Activated CD4-positive, alpha-beta memory T cell treated with anti-CD3 and anti-CD28 coated beads for 36 hours (primary cell): Measurements from ENCODE around the gene ZNF514. TPM values are rescaled to one million over a fixed set of nuclear protein-coding genes. Genes with fewer than 3 reads are reported as not detected.
A peak's percentile ranks its signal among the peaks of the same experiment; 100 is the strongest.
"Not testable (repeated sequence)": the region's sequence is repeated elsewhere in the genome, so short reads cannot be mapped to it uniquely, and the experiment has no call there.

Experiments
- CTCF ChIA-PET: fragments of 350-600 bp; sonication (Branson Sonifier 250); formaldehyde crosslinking; loops from one replicate; lab custom pipeline; 2021; ENCODE audit warnings: antibody characterized with exemption, inconsistent platforms; lab: Charles Lee
- POLR2A ChIA-PET: fragments of 350-600 bp; sonication (Branson Sonifier 250); formaldehyde crosslinking; loops from one replicate; lab custom pipeline; 2021; ENCODE audit warnings: antibody characterized with exemption; lab: Charles Lee
- DNase-seq: peaks from one replicate; pipeline ENCODE4 v3.0.0-alpha.2; 2020
- H3K27ac Mint-ChIP-seq: one replicate; pipeline ENCODE4 v1.8.0; 2021; ENCODE audit warnings: mixed read lengths
- H3K27me3 Mint-ChIP-seq: one replicate; pipeline ENCODE4 v1.8.0; 2021; ENCODE audit warnings: mixed read lengths
- H3K36me3 Mint-ChIP-seq: one replicate; pipeline ENCODE4 v1.8.0; 2021; ENCODE audit warnings: mixed read lengths
- H3K4me1 Mint-ChIP-seq: one replicate; pipeline ENCODE4 v1.8.0; 2021; ENCODE audit warnings: low read depth, mixed read lengths
- H3K4me3 Mint-ChIP-seq: one replicate; pipeline ENCODE4 v1.8.0; 2021; ENCODE audit warnings: mild to moderate bottlenecking, mixed read lengths
- H3K9me3 Mint-ChIP-seq: one replicate; pipeline ENCODE4 v1.8.0; 2021; ENCODE audit warnings: mixed read lengths
- intact Hi-C: fragments of 100-400 bp; cut with micrococcal nuclease; formaldehyde crosslinking; loops from one replicate; pipeline ENCODE4 v1.15.1; 2023
- total RNA-seq, 2 experiments: library from RNA; stranded (reverse); gene quantifications; one replicate each; pipeline ENCODE4 v1.2.3, GENCODE V29; 2021

ZNF514 gene
- total RNA-seq: 10 to 100 TPM; 10.8 to 11.6 TPM

DNA sequence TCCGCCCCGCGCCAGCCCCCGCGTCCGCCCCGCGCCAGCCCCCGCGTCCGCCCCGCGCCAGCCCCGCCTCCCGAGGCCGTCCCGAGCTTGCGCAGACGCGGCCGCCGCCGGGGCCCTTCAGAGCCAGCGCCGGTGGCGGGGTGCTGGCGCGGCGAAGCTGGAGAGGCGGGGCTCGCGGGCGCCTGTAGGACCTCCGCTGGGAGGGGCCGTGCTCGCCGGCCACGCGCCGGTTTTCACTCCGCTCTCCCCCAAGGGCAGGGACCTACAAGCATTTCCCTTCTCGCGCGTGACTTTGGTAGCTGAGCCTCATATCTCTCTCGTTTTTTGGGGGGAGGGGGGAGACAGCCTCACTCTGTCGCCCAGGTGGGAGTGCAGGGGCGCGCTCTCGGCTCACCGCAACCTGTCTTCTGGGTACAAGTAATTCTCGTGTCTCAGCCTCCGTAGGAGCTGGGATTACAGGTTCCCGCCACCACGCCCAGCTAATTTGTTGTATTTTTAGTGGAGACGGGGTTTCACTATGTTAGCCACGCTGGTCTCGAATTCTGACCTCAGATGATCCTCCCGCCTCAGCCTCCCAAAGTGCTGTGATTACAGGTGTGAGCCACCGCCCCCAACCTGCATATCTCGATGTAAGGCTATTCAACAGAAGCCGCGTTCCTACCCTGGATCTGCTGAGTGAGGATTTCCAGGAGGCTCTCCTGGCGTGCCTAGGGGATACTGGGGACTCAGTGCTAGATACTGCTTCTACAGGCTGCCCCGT is at the start of gene ZNF514:
Gene ZNF514, minus strand, starts transcription at position 159 of the 760 bp plus-strand sequence. CDS start 6,595 bp downstream, outside the sequence.
- Mint-ChIP-seq H3K27ac (peak within 1 kb of the TSS; percentile 62), H3K27me3 (no peaks in the 10 kb centered on the region), H3K9me3 (peaks cover 16% of the 10 kb centered on the region), H3K4me3 (peak within 1 kb of the TSS; percentile 82), H3K36me3 (peaks cover 21% of the 10 kb centered on the region), H3K4me1 (peaks cover 20% of the 10 kb centered on the region)
- intact Hi-C loops: loop anchor here (1.0 to 2.0 kb wide), 2 partner anchors 38 to 83 kb away; no protein-coding TSS in a partner anchor
- POLR2A ChIA-PET: interaction anchor here (1.0 kb wide), 1 partner anchor 39 kb away, joined by 4 read pairs; no protein-coding TSS in a partner anchor
- CTCF ChIA-PET: interaction anchor here (1.2 to 1.4 kb wide), 3 partner anchors 38 to 83 kb away, joined by 3 to 9 read pairs (median 4); partner anchors contain the start of gene MRPS5
- peak; percentile 76 for DNase-seq

DNA sequence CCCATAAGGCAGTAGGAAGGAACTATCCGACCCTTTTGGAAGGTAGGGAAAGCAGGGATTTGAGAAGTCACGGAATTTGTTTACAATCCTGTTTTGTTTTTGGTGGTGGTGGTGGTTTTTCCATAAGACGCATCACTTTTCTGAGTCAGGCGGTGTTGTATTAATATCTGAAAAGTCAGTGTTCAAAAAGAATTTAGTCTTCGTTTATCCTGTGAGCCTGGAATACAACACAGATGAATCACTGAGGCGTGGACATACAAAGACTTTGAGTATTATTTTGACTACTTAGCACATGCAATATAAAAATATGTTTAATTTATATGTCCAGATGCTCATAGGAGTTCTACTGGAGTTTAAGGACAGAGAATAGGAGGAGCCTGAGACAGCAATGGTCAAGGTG is 48.5 kb upstream of the ZNF514 start:
- H3K27ac Mint-ChIP-seq: no peak overlapping the region
- ChIA-PET POLR2A (no interaction called here), CTCF (no interaction called here)
- intact Hi-C loops: no loop called here
- no peak for DNase-seq
- peaks cover 37% of the 10 kb centered on the region for H3K9me3 Mint-ChIP-seq
- H3K27me3 Mint-ChIP-seq: no peaks in the 10 kb centered on the region
- peaks cover 15% of the 10 kb centered on the region for H3K4me1 Mint-ChIP-seq
- peaks cover 41% of the 10 kb centered on the region for H3K36me3 Mint-ChIP-seq
- H3K4me3 Mint-ChIP-seq: peak overlapping the region; percentile 89

DNA sequence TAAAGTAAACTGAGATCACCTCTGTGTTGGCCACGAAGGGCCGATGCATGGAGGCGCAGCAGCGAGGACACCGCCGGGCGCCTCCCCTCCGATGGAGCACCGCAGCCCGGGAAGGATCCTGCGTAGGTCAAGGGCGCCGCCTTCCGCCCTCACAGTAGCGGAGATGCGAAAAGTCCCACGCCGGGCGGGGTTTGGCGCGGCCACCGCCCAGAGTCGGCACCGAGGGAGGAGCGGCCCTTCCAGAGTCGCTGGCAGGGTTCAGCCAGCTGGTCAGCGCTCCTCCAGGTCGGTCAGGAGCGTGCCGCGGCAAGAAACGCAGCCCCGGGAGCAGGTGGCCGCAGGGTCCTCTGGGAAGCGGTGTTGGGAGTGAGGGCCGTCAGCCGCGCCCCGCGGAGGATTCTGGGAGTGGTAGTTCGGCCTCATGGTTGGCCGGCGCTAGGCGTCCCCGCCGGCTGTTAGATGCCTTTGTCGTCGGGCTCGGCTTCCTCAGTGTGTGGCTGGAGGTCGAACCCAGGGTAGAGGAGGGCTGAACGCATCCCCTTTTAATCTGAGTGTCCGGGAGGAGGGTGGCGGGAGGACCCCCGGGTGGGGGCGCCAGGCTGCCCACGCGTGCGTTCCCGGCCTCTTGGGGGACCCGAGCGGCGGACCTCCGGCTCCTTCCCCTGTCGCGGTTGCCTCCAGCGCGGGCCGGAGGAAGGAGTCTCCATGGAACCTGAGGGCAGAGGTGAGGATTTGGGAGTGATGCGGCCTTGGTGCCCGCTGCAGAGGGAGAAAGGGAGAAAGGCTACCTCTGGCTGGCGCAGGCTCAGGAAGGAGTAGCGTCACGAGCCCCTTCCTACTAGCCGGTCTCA is 47.7 kb upstream of the ZNF514 start, which contains the start of gene ZNF892:
Gene ZNF892, plus strand, starts transcription at position 411 of the 851 bp plus-strand sequence. Its CDS starts 295 bp downstream, at position 706.
- CTCF ChIA-PET: no interaction called here
- peak within 1 kb of the TSS; percentile 89 for H3K4me3 Mint-ChIP-seq
- peak; percentile 88 for DNase-seq
- H3K27me3 Mint-ChIP-seq: no peaks in the 10 kb centered on the region
- POLR2A ChIA-PET: no interaction called here
- H3K36me3 Mint-ChIP-seq: peaks cover 33% of the 10 kb centered on the region
- peaks cover 30% of the 10 kb centered on the region for H3K9me3 Mint-ChIP-seq
- intact Hi-C loops: loop anchor here (1.0 to 2.0 kb wide), 5 partner anchors 15 to 185 kb away; partner anchors contain the start of gene ZNF2
- peaks cover 15% of the 10 kb centered on the region for H3K4me1 Mint-ChIP-seq
- H3K27ac Mint-ChIP-seq: peak within 1 kb of the TSS; percentile 30

DNA sequence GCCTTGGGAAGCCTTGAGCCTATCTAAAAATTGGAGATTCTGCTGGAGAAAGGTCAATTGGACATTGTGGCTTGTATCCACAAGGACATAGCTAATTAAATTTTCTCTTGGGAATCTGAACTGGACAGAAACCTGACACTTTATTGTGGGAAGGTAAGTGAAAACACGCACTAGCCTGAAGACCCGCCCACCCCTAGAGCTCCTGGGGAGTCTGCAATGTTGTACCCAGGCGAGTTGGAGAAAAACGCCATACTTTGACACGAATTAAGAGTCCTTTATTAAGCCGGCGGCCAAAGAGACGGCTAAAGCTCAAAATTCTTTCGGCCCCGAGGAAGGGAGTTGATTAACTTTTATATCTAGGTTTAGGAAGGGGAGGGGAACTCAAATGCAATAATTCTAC is 46.4 kb upstream of the ZNF514 start:
- no peaks in the 10 kb centered on the region for H3K27me3 Mint-ChIP-seq
- no peak for DNase-seq
- ChIA-PET POLR2A (no interaction called here), CTCF (interaction anchor here (1.8 kb wide), 1 partner anchor 184 kb away, joined by 6 read pairs; no protein-coding TSS in a partner anchor)
- peaks cover 15% of the 10 kb centered on the region for H3K4me1 Mint-ChIP-seq
- no peak overlapping the region for H3K27ac Mint-ChIP-seq
- intact Hi-C loops: loop anchor here (2.0 kb wide), 3 partner anchors 13 to 183 kb away; no protein-coding TSS in a partner anchor
- H3K9me3 Mint-ChIP-seq: peaks cover 20% of the 10 kb centered on the region
- peaks cover 21% of the 10 kb centered on the region for H3K36me3 Mint-ChIP-seq
- H3K4me3 Mint-ChIP-seq: peak overlapping the region; percentile 89

DNA sequence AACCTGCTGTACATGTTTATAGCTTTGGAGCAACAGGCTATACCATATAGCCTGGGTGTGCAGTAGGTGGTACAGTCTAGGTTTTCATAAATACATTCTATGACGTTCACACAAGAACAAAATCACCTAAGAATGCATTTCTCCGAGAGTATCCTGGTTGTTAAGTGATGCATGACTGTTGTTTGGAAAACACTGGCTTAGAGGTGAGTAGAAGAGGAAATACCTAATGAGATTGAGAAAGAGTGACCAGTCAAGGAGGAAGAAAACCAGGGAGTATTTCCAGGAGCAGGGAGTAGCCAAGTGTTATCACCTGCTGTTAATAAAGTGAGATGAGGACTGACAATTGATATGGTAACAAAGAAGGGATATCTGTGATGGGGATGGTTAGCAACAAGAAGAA is 44.7 kb upstream of the ZNF514 start:
- H3K9me3 Mint-ChIP-seq: peaks cover 8% of the 10 kb centered on the region
- DNase-seq: no peak
- H3K27me3 Mint-ChIP-seq: no peaks in the 10 kb centered on the region
- H3K27ac Mint-ChIP-seq: no peak overlapping the region
- CTCF ChIA-PET: interaction anchor here (1.8 kb wide), 1 partner anchor 182 kb away, joined by 6 read pairs; no protein-coding TSS in a partner anchor
- H3K4me3 Mint-ChIP-seq: no peak overlapping the region
- intact Hi-C loops: no loop called here
- POLR2A ChIA-PET: no interaction called here
- H3K36me3 Mint-ChIP-seq: peaks cover 10% of the 10 kb centered on the region
- H3K4me1 Mint-ChIP-seq: peaks cover 15% of the 10 kb centered on the region

DNA sequence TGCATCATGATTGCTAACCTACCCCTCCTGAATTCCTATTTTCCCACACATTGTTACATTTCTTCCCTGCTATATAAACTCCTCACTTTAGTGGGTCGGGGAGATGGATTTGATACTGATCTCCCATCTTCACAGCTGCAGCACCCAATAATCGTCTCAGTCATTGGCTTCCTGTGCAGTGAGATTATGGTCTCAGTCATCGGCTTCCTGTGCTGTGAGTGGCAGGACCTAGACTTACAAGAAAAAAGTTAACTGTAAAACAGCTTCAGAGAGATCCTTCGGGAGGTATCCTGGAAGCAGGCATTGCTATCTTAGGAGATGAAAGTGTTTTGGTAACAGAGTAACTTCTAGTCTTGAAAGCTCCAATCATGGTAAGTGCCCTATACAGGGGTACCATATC is 44.3 kb upstream of the ZNF514 start:
- POLR2A ChIA-PET: no interaction called here

DNA sequence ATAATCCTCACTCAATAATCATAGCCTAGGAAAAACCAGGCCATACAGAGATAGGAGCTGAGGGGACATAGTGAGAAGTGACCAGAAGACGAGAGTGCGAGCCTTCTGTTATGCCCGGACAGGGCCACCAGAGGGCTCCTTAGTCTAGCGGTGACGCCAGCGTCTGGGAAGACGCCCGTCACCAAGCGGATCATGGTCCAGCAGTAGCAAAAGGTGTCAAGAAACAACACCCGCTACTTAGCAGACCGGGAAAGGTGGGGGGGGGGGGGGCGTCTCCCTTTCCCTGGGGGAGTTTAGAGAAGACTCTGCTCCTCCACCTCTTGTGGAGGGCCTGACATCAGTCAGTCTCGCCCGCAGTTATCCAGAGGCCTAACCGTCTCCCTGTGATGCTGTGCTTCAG is 33.3 kb upstream of the ZNF514 start:
- CTCF ChIA-PET: interaction anchor here (0.8 kb wide), 1 partner anchor 28 kb away, joined by 4 read pairs; the partner anchor contains the start of gene ZNF2
- not testable (repeated sequence) for H3K27ac Mint-ChIP-seq

More for the DNA sequence above, 44.3 kb upstream of the ZNF514 start:
- H3K9me3 Mint-ChIP-seq: peaks cover 3% of the 10 kb centered on the region
- H3K4me3 Mint-ChIP-seq: no peak overlapping the region
- CTCF ChIA-PET: no interaction called here
- H3K4me1 Mint-ChIP-seq: peaks cover 15% of the 10 kb centered on the region
- H3K27ac Mint-ChIP-seq: no peak overlapping the region
- no peak for DNase-seq
- intact Hi-C loops: no loop called here
- H3K27me3 Mint-ChIP-seq: no peaks in the 10 kb centered on the region
- peaks cover 5% of the 10 kb centered on the region for H3K36me3 Mint-ChIP-seq

DNA sequence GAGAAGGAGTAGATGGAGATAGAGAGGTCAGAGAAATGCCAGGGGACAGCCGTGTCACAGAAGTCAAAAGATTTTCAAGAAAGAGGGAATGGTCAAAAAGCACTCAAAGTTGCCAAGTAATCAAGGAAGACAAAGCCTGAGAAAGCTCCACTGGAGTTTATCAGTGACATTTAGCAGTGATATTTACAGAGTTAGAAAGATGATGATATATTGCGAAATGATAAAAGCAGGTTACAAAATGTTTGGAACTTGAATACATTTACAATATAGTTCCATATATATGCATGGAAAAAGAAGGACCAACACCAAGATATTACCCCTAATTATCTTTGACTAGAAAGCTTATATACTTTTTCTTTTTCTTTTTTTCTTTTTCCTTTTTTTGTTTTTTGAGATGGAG is 26.3 kb upstream of the ZNF514 start:
- Mint-ChIP-seq H3K4me1 (no peaks in the 10 kb centered on the region), H3K36me3 (peaks cover 36% of the 10 kb centered on the region), H3K9me3 (peaks cover 33% of the 10 kb centered on the region), H3K27ac (no peak overlapping the region), H3K27me3 (no peaks in the 10 kb centered on the region), H3K4me3 (no peak overlapping the region)
- DNase-seq: no peak
- ChIA-PET CTCF (no interaction called here), POLR2A (no interaction called here)
- intact Hi-C loops: no loop called here

More for the DNA sequence above, 33.3 kb upstream of the ZNF514 start:
- H3K9me3 Mint-ChIP-seq, H3K4me1 Mint-ChIP-seq, H3K27me3 Mint-ChIP-seq, POLR2A ChIA-PET, H3K4me3 Mint-ChIP-seq, H3K36me3 Mint-ChIP-seq: not testable (repeated sequence)
- intact Hi-C loops: loop anchor here (2.0 kb wide), 1 partner anchor 14 kb away; the partner anchor contains the start of gene ZNF892
- peak; percentile 70 for DNase-seq

DNA sequence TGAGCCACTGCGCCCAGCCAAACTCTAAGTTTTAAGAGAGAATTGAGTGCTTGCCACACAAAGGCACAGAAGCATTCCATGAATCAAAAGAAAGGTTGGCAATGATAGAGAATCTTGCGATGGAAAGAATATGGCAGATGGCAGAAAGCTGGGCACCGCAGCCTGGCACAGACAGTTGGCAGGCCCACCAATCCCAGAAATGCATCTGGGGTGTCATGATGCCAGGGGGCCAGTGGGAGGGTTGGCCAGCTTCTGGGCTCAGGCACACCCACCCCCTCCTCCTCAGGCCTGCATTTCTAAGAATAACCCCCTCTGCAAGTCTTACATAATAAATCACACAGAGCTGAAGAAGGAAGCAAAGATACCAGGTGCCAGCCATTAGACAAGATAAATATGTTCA is 25.5 kb upstream of the ZNF514 start:
- Mint-ChIP-seq H3K4me1 (no peaks in the 10 kb centered on the region), H3K27ac (no peak overlapping the region), H3K27me3 (no peaks in the 10 kb centered on the region), H3K36me3 (peaks cover 44% of the 10 kb centered on the region), H3K9me3 (peaks cover 37% of the 10 kb centered on the region), H3K4me3 (no peak overlapping the region)
- POLR2A ChIA-PET: no interaction called here
- CTCF ChIA-PET: no interaction called here
- intact Hi-C loops: no loop called here
- DNase-seq: no peak

DNA sequence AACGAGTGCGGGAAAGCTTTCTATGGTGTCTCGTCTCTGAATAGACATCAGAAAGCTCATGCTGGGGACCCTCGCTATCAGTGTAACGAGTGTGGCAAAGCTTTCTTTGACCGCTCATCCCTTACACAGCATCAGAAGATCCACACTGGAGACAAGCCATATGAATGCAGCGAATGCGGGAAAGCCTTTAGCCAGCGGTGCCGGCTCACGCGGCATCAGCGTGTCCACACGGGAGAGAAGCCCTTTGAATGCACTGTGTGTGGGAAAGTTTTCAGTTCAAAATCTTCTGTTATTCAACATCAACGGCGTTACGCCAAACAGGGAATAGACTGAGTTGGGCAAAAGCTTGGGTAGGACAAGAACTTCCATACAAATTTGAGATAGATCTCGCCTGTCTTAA is 22.1 kb upstream of the ZNF514 start:
- Mint-ChIP-seq H3K27me3 (no peaks in the 10 kb centered on the region), H3K9me3 (peaks cover 41% of the 10 kb centered on the region), H3K4me1 (no peaks in the 10 kb centered on the region), H3K27ac (no peak overlapping the region), H3K4me3 (no peak overlapping the region), H3K36me3 (peaks cover 75% of the 10 kb centered on the region)
- POLR2A ChIA-PET: no interaction called here
- no peak for DNase-seq
- intact Hi-C loops: no loop called here
- CTCF ChIA-PET: no interaction called here

DNA sequence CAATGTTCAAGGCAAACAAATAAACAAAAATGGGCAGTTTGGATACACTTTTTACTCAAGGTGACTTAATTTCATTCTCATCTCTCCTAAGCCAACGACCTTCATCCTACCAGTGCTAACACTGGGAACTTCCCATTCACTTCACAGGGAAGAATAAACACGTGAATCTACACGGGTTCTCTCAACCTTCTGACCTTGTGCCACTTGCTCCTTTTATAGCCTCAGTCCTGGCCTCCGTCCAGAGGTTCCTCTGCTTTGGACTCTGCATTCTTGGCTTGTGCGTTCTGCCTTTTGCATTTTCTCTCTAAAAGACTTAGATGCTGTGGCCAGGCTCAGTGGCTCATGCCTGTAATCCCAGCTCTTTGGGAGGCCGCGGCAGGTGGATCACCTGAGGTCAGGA is 19.8 kb upstream of the ZNF514 start:
- ChIA-PET POLR2A (no interaction called here), CTCF (no interaction called here)

More for the DNA sequence above, 19.8 kb upstream of the ZNF514 start:
- Mint-ChIP-seq H3K4me1 (no peaks in the 10 kb centered on the region), H3K4me3 (no peak overlapping the region), H3K9me3 (peaks cover 33% of the 10 kb centered on the region), H3K36me3 (peaks cover 76% of the 10 kb centered on the region), H3K27ac (no peak overlapping the region), H3K27me3 (no peaks in the 10 kb centered on the region)
- intact Hi-C loops: no loop called here
- DNase-seq: no peak
